HL-60/S4 treated with retinoic acid at 250 ng/mL for 4 days and 3 days (cell line): ENCODE data around the gene GNAT3.

Source experiments
- in situ Hi-C: fragments of 300-500 bp; cut with MboI; formaldehyde crosslinking; loops from 2 replicates; pipeline ENCODE4 v1.7.0; 2022; ENCODE audit warnings: low sequenced_read_pairs

The GNAT3 gene

GRCh38 chr7:80511964-80512363 lies at the start of gene GNAT3:
Gene GNAT3, minus strand, starts transcription at chr7:80512064. Its CDS starts 138 bp downstream, at chr7:80511926.
- in situ Hi-C loops = no loop called here

DNA sequence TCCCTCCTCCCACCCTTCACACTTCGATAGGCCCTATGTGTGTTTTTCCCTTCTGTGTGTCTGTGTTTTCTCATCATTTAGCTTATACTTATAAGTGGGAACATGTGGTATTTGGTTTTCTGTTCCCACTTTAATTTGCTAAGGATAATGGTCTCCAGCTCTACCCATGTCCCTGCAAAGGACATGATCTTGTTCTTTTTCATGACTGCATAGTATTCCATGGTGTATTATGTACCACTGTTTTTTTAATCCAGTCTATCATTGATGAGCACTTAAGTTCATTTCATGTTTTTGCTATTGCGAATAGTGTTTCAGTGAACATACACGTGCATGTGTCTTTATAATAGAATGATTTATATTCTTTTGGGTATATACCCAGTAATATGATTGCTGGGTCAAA lies 46.3 kb upstream of the GNAT3 start:
- in situ Hi-C loops = no loop called here

DNA sequence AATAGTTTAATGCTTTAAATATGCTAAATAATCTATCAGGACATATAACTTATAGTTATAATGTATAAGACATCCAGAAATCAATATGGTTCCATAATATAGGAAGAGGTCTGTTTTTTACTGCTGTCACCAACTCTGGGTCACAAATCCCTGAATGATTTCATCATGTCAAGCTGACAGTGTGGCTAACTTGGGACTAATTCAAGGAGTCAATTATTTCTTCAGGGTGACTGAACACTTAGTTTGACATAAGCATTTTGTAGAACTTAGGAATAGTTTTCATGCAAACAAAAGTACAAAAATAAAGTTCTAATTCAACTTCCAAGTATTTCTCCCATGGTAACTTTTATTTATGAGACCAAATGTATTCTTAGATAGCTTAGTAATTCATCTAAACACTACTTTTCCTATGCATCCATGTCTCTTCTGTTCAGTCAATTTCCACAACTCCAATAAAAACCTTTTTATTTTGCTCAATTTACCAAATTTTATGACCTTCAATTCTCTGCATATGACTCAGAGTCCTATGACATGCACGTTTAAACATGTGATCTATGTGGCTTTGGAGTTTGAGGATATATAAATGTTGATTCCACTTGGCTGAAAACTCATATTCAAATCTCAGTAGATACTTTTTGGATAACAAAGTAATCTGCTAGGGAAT lies 40.3 kb upstream of the GNAT3 start:
- in situ Hi-C loops = no loop called here

DNA sequence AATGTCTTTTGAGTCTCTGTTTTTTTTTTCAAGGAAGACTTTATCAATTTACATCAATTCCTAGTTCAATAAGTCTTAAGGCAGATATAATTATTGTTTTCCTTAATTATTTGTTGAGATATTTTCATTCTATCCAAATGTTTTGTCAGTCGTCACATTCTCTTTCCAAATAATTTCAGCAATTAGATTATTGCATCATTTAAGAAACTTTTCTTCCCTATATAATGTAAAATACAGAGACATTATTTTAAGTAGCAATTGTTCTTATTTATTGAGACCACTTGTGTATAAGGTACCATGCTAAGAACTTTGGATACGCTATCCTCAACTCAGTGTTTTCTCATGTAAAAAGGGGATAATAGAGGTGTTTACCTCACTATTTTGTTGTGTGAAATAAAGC lies 38.1 kb upstream of the GNAT3 start:
- in situ Hi-C loops = no loop called here

DNA sequence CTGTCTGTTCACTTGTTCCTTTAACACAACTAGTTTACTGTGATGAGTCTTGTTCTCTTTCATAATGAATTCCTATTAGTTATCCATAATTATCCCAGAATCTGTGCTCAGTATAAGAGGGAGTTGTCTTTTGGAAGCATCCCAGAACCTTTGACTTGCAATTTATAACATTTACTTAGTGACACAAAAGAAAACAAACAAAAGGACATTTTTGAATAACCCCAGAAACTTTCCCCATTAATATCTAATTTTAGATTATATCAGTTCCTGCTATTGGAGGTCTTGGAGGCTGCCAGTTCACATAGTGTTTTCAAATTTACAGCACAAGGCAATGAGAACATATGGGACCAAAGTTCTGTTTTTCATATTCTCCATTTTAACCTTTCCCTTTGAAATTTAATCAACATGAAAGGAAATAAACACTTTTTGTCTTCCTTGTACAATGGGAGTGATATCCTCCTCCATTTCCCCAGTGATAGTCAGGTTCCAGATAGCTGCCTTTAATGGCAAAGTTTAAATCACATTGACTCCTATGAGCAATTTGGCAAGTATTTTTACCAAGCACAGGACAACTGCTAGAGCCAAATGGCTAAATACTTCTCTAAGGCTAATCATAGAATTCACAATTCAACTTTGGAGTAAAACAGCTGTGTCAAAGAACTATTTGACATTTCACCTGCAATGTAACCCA lies 37.1 kb upstream of the GNAT3 start:
- in situ Hi-C loops = no loop called here

DNA sequence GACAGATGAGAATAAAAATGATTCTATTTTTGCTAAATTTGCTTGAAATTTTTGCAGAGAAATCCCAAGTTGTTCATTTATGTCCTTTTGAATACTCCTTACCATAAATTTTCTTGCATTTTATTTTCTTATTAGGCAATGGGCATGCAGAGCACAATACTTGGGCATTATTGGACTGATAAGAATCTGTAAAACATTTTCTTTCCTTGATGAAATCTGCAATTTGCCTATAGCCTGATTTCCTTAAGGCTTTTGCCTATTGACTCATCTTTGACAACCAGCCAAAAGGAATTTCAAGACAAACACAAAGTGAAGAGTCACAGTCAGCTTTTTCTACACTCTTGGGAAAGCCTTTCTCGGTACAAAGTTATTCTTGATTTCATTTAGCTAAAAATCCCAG lies 30.5 kb upstream of the GNAT3 start:
- in situ Hi-C loops = no loop called here

DNA sequence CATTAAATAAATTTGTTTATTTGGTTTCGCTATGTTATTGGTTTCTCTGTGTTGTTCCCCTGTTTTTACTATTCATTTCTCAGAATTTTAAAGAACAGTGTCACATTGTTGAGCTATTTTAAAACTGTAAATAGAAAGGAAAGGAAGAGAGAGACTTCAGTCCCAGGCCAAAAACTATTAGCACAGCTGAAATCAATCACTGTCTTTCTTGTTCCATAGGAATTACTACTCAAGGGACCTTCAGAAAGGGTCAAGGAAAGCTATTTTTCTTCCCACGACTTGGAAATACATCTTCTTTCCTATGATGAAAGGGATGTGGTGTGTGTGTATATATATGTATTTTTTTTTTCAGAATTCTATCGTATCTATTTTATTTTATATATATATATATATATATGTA lies 29.0 kb upstream of the GNAT3 start:
- in situ Hi-C loops = no loop called here

- in situ Hi-C loops = no loop called here
Measured at GRCh38 chr7:80537091-80537490, 25.2 kb upstream of the GNAT3 start.

DNA sequence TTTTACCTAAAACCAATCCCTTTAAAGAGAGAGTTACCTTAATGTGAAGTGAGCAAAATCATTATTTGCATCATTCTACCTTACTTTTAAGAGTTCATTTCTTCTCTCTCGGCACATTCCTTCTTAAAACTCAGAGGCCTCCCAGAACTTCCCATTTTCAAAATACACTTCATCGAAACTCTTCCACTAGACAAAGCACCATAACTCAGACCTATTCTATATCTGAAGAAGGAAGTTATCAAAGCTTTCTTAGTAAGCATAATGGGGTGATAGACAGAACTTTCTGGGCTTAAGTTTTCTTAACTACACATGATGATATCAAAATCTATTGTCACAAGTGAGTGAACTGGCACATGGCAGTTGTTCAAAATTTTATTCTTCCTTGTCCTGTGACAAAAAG lies 24.6 kb upstream of the GNAT3 start:
- in situ Hi-C loops = no loop called here

DNA sequence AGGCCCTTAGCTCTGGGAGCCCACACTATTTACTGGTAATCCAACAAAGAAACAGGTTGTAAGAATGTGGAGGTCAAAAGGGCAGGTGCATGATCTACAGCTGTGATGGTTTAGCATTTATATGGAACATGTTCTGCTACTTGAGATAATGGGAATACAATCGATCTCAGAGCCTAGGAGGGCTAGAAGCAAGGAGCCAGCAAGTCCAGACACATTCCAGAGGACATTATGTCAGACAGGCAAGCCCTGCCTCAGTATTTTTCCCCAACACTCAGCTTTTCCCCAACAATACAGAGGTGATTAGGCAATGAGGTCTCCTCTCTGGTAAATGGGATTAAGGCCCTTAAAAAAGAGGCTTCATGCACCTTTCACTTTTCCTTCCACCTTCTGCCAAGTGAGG lies 21.4 kb upstream of the GNAT3 start:
- in situ Hi-C loops = no loop called here

GRCh38 chr7:80532153-80532552 lies 20.3 kb upstream of the GNAT3 start:
- in situ Hi-C loops = no loop called here

DNA sequence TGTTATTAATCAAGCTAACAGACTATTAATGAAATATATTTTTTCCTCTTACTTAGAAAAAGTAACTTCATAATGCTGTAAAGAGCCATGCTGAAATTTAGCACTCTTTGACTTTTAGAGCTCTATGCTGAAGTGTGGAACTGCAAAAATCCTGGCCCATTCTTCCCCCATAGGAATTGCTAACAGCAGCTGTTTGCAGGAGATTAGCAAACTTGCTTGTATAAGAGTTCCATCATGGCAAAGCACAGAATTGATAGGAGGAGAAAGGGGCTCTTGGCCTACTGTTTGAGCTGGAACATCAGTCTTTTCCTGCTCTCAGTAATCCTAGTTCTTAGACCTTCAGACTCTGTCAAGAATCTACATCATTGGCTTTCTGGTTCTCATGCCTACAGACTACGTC lies 18.3 kb upstream of the GNAT3 start:
- in situ Hi-C loops = no loop called here

GRCh38 chr7:80529362-80529761 lies 17.5 kb upstream of the GNAT3 start:
- in situ Hi-C loops = no loop called here

GRCh38 chr7:80528689-80529088 lies 16.8 kb upstream of the GNAT3 start:
- in situ Hi-C loops = no loop called here

DNA sequence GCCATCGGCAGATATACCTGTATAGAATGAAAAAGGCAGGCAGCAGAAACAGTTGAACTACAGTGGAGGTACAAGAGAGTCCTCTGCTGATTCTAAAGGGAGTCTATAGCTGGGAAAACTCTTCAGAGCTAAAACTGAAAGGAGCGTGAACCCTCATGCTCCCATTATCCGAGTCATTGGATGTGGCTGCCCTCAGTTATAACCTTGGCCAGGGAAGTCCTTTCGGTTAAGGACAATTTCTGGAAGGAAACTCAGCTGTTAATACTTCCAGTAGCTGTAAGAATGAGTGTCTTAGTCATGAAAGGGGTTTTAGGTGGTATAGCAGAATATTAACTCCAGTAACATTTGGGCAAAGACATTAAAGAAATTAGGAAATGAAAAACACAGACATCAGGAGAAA lies 14.6 kb upstream of the GNAT3 start:
- in situ Hi-C loops = no loop called here

GRCh38 chr7:80524693-80525092 lies 12.8 kb upstream of the GNAT3 start:
- in situ Hi-C loops = no loop called here

DNA sequence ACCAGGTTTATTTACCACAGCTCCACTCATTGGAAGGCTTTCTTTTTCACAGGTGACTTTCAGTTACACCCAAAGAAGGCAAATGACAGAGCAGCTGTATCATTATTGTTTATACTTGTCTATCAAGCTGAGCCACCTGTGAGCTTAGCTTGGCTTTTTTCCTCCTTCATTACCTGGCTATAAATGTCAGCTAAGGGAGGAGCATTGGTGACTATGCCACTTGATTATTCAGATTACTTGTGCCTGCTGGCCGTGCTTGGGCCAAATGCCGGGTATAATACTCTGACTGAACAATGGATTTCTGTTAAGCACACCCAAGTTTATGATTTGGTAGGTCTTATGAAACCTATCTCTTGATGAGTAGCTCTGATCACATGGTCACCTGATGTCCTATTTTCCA lies 9.9 kb upstream of the GNAT3 start:
- in situ Hi-C loops = no loop called here

GRCh38 chr7:80520199-80520598 lies 8.3 kb upstream of the GNAT3 start:
- in situ Hi-C loops = no loop called here

GRCh38 chr7:80517282-80517747 lies 5.5 kb upstream of the GNAT3 start:
- in situ Hi-C loops = no loop called here

- in situ Hi-C loops = no loop called here
Measured at GRCh38 chr7:80515298-80515697, 3.4 kb upstream of the GNAT3 start.

DNA sequence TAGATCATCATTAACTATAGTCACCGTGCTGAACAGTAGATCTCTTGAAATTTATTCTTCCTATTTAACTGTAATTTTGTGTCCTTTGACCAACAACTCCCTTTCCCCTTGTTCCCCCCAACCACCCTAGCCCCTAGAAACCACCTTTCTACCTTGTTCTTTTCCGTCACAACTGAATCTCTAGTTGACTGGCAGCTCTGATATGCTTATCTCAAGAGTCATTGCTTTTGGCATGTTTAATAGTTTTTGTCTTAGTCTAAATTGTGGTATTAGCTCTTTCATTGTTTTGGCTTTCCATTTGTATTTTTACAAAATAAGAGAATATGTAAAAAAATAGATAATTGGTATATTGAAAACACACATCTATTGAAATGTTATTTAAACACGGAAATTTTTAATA lies 1.8 kb downstream of the GNAT3 start:
- in situ Hi-C loops = no loop called here

DNA sequence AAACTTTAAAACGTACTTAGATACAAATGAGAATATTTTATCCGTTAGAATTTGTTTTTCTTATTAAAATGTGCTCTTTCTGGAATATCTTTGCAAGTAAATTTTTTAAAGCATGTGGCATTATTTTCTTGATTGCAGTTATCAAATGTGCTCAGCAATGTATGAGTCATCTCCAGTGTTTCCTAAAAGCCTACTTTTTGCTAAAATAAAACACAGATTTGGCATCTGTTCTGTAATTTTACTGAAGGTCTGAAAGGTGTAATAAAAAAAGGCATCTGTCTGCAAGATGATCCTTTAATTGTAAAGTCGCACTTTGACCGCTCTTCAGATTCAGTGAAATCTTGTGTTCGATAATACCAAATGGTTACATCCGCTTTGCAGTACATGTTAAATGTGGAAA lies 3.4 kb downstream of the GNAT3 start:
- in situ Hi-C loops = no loop called here
